ENCODE measurements around the gene MKRN2.
"Not testable (repeated sequence)": the region's sequence is repeated elsewhere in the genome, so short reads cannot be mapped to it uniquely, and the experiment has no call there.

The MKRN2 gene

DNA sequence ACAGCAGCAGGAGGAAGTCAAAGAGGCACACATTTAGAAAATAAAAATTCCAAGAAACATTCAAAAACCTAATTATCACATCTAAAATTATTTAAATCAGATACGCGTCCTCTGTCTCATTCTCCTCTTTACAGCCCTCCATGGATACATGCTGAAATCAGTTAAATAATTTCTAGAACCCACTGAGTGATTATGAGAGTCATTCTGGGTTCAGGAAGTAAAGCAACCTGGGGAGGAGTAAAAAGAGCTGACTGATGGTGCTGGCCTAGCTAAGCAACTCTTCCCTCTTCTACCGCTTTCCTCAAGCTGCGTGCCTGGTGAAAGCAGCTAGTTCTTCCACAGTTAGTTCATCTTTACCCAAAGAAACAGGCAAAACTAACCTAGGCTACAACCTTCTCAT lies 58.4 kb downstream of the MKRN2 start:
- no peak for TF ChIP-seq MYC (IDR thresholded peaks at IDR 0.05; ENCODE audit: low read depth, low read length)
- TF ChIP-seq, protein P1, sequence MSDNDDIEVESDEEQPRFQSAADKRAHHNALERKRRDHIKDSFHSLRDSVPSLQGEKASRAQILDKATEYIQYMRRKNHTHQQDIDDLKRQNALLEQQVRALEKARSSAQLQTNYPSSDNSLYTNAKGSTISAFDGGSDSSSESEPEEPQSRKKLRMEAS (IDR thresholded peaks at IDR 0.05; ENCODE audit: low read depth, low read length), result no peak

DNA sequence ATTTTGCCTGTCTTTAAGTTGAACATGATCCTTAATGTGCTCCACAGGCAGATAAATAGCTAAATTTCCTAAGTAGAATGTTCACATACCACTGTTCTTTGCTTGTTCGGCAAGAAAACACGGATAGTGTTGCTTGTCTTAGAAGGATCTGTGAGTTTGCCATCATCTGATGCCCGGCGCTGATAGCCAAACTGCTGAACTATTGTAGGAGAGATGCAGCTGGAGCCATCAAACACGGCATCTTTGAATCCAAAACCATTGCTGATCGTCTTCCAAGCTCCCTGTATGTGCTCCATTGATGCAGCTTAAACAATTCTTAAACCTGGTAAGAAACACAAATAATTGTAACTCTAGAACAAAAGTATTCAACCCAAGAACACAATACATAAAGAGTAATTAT lies 61.5 kb downstream of the MKRN2 start:
- no peak for TF ChIP-seq POLR2A (IDR thresholded peaks at IDR 0.05; ENCODE audit: extremely low read depth, insufficient read length)

More for the DNA sequence above, 58.4 kb downstream of the MKRN2 start:
- DNase-seq (ENCODE audit: low read depth), result no peak
- no peak overlapping the region for H3K4me3 ChIP-seq (ENCODE audit: low read depth, low read length)

GRCh38 chr3:12620305-12620704 lies 63.4 kb downstream of the MKRN2 start:
- no peak overlapping the region for H3K4me3 ChIP-seq (ENCODE audit: low read depth, low read length)
- DNase-seq (ENCODE audit: low read depth), result no peak
- TF ChIP-seq POLR2A (IDR thresholded peaks at IDR 0.05; ENCODE audit: extremely low read depth, insufficient read length) (no peak), MYC (IDR thresholded peaks at IDR 0.05; ENCODE audit: low read depth, low read length) (no peak)

More for the DNA sequence above, 61.5 kb downstream of the MKRN2 start:
- DNase-seq (ENCODE audit: low read depth), result no peak
- no peak overlapping the region for H3K4me3 ChIP-seq (ENCODE audit: low read depth, low read length)

- TF ChIP-seq, protein P1 (IDR thresholded peaks at IDR 0.05; ENCODE audit: low read depth, low read length), result no peak
- TF ChIP-seq, protein P2, sequence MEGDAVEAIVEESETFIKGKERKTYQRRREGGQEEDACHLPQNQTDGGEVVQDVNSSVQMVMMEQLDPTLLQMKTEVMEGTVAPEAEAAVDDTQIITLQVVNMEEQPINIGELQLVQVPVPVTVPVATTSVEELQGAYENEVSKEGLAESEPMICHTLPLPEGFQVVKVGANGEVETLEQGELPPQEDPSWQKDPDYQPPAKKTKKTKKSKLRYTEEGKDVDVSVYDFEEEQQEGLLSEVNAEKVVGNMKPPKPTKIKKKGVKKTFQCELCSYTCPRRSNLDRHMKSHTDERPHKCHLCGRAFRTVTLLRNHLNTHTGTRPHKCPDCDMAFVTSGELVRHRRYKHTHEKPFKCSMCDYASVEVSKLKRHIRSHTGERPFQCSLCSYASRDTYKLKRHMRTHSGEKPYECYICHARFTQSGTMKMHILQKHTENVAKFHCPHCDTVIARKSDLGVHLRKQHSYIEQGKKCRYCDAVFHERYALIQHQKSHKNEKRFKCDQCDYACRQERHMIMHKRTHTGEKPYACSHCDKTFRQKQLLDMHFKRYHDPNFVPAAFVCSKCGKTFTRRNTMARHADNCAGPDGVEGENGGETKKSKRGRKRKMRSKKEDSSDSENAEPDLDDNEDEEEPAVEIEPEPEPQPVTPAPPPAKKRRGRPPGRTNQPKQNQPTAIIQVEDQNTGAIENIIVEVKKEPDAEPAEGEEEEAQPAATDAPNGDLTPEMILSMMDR (IDR thresholded peaks at IDR 0.05; ENCODE audit: low read depth, low read length), result no peak
- TF ChIP-seq MYC (IDR thresholded peaks at IDR 0.05; ENCODE audit: low read depth, low read length) (no peak), POLR2A (IDR thresholded peaks at IDR 0.05; ENCODE audit: extremely low read depth, insufficient read length) (no peak)
- DNase-seq (ENCODE audit: low read depth), result no peak
- no peak overlapping the region for H3K4me3 ChIP-seq (ENCODE audit: low read depth, low read length)
These were observed 63.8 kb downstream of the MKRN2 start for GRCh38 chr3:12620729-12621128.

- DNase-seq (ENCODE audit: low read depth), result peak; percentile 9
- TF ChIP-seq POLR2A (IDR thresholded peaks at IDR 0.05; ENCODE audit: extremely low read depth, insufficient read length), result no peak
- no peak for TF ChIP-seq MYC (IDR thresholded peaks at IDR 0.05; ENCODE audit: low read depth, low read length)
- TF ChIP-seq, protein P2 (IDR thresholded peaks at IDR 0.05; ENCODE audit: low read depth, low read length), result no peak
- TF ChIP-seq, protein P1 (IDR thresholded peaks at IDR 0.05; ENCODE audit: low read depth, low read length), result no peak
These were observed 65.4 kb downstream of the MKRN2 start for GRCh38 chr3:12622335-12622734.

GRCh38 chr3:12624056-12624455 lies 67.2 kb downstream of the MKRN2 start:
- DNase-seq (ENCODE audit: low read depth), result no peak
- TF ChIP-seq, protein P1 (IDR thresholded peaks at IDR 0.05; ENCODE audit: low read depth, low read length), result no peak
- TF ChIP-seq, protein P2 (IDR thresholded peaks at IDR 0.05; ENCODE audit: low read depth, low read length), result no peak
- TF ChIP-seq POLR2A (IDR thresholded peaks at IDR 0.05; ENCODE audit: extremely low read depth, insufficient read length), result no peak
- TF ChIP-seq MYC (IDR thresholded peaks at IDR 0.05; ENCODE audit: low read depth, low read length), result no peak
- no peak overlapping the region for H3K4me3 ChIP-seq (ENCODE audit: low read depth, low read length)

More at GRCh38 chr3:12622335-12622734, 65.4 kb downstream of the MKRN2 start:
- no peak overlapping the region for H3K4me3 ChIP-seq (ENCODE audit: low read depth, low read length)

DNA sequence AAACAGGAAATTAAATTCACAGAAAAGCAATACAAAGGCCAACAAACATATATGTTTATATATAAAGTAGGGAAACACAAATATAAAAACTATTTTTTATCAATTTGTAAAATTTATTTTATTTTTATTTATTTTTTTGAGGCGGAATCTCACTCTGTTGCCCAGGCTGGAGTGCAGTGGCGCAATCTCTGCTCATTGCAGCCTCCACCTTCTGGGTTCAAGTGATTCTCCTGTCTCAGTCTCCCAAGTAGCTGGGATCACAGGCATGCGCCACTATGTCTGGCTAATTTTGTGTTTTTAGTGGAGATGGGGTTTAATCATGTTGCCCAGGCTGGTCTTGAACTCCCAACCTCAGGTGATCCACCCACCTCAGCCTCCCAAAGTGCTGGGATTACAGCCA lies 68.1 kb downstream of the MKRN2 start:
- H3K4me3 ChIP-seq (ENCODE audit: low read depth, low read length), result not testable (repeated sequence)

DNA sequence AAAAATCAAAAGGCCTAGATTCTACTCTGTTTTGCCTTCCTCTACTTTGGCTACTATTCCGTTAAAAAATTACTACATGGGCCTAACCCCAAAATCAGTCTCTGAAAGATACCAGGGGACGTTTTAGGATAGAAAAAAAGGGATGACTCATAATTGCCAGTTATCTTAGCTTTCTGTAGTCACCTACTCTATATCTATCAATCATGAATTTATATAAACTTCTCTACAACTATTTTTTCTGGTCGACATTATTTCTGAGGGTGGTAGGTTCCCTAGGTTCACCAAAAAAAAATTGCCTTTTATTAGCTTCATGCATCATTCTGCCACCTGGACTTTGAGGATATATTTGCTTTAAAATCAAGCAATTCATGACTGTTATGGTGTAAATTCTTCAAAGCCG lies 70.5 kb downstream of the MKRN2 start:
- H3K4me3 ChIP-seq (ENCODE audit: low read depth, low read length), result no peak overlapping the region
- TF ChIP-seq, protein P2 (IDR thresholded peaks at IDR 0.05; ENCODE audit: low read depth, low read length), result no peak
- TF ChIP-seq MYC (IDR thresholded peaks at IDR 0.05; ENCODE audit: low read depth, low read length) (no peak), POLR2A (IDR thresholded peaks at IDR 0.05; ENCODE audit: extremely low read depth, insufficient read length) (no peak)
- TF ChIP-seq, protein P1 (IDR thresholded peaks at IDR 0.05; ENCODE audit: low read depth, low read length), result no peak
- no peak for DNase-seq (ENCODE audit: low read depth)

More for the DNA sequence above, 68.1 kb downstream of the MKRN2 start:
- DNase-seq (ENCODE audit: low read depth), result not testable (repeated sequence)

All from NB4 (cell line).